Mammary epithelial cell (primary cell): Measurements from ENCODE around the gene LBHD2.

ENCODE experiments used
- CTCF ChIP-seq, 2 donors: IDR thresholded peaks in 1 of 2; conservative IDR thresholded peaks in 1 of 2; 2 replicates each; pipeline ENCODE4 v1.5.1; 2011 to 2012; ENCODE audit warnings: inconsistent platforms in 2 of 2, low read length in 2 of 2, mild to moderate bottlenecking in 2 of 2, control low read depth in 1 of 2, low read depth in 1 of 2; ENCODE audit not compliant: insufficient read depth in 1 of 2; ENCODE audit errors: extremely low read depth in 1 of 2
- EZH2 ChIP-seq: IDR thresholded peaks from 2 replicates; pipeline ENCODE4 v1.6.1; 2012; ENCODE audit warnings: low read length, inconsistent platforms, borderline replicate concordance

DNA sequence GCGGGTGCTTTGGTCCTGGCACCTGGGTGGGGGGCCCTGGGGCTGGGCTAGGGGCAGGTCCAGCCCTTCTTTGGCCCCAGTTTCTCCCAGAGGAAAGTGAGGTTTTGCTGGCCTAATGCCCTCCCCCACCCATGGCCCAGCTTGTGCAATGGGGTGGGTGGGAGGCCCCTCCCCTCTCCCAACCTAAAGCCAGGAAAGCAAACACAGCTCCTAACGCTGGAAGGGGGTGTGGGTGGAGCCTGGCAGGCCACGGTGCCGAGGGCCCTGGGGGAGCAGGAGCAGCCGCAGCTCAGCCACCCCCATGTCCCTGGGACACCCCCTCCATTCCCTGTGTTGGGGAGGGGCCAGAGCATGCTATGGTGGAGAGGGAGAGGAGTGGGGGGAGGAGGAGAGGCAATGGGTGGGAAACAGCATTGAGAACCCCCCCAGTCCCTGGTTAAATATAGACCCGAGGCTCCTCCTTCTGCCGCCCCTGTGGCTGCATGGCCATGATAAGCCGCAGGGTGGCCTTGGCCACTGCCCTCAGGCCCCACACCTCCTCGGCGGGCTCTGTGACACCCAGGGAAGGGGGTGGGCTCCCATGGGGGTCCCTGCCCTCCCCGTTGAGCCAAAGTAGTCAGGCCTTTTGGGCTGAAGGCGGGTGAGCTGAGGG, 15.2 kb downstream of the LBHD2 start:
- TF ChIP-seq CTCF (conservative IDR thresholded peaks at IDR 0.05 in 1 of 2, IDR thresholded peaks at IDR 0.05 in 1 of 2; ENCODE audit: extremely low read depth in 1 of 2, insufficient read depth in 1 of 2, low read depth in 1 of 2, low read length in 2 of 2), result no peak
- no peak for TF ChIP-seq EZH2
